HepG2 (cell line): ENCODE measurements around the gene XIAP. TPM values are rescaled to one million over a fixed set of nuclear protein-coding genes. Genes with fewer than 3 reads are reported as not detected.

Experiments used
- ATAC-seq: fragments of 200-7000 bp; cut with Tn5 transposase; 3 replicates; pipeline ENCODE4 v1.9.1; 2020; ENCODE audit warnings: mild to moderate bottlenecking, moderate library complexity
- Bru-seq: library from RNA; stranded (reverse); fragments of 400-500 nt; gene quantifications from one replicate; lab custom pipeline; 2021; lab: Mats Ljungman, UMichigan
- BruChase-seq, 2 experiments: library from RNA; stranded (reverse); fragments of 400-500 nt; gene quantifications; one replicate each; lab custom pipeline; 2021; lab: Mats Ljungman, UMichigan
- BruUV-seq: library from RNA; stranded (reverse); fragments of 400-500 nt; replicated peaks from 2 replicates; lab custom pipeline; 2021; lab: Mats Ljungman, UMichigan
- CTCF ChIA-PET: fragments of 300-600 bp; formaldehyde crosslinking; extraction: SDS; loops from one replicate; lab custom pipeline; 2021; ENCODE audit warnings: low total read pairs, inconsistent platforms, low intra/inter-chr PET ratio; lab: Yijun Ruan, JAX
- POLR2A ChIA-PET: fragments of 350-600 bp; sonication (Branson Sonifier 250); formaldehyde crosslinking; loops from one replicate; lab custom pipeline; 2020; ENCODE audit warnings: antibody characterized with exemption, inconsistent platforms; lab: Yijun Ruan, JAX
- DNase-seq: peaks from one replicate; pipeline ENCODE4 v3.0.0-alpha.2; 2015; ENCODE audit warnings: low spot score
- FAIRE-seq: peaks from 3 replicates; lab custom pipeline; 2011; peaks lifted over from hg19 to GRCh38; lab: Jason Lieb, UNC
- H2AFZ ChIP-seq: one replicate; pipeline ENCODE4 v1.6.1; 2011; ENCODE audit warnings: low read length, inconsistent platforms
- H3K27ac ChIP-seq: fragments of 300-600 bp; 3 replicates; pipeline ENCODE4 v1.8.0; 2011; ENCODE audit warnings: mixed run types, mild to moderate bottlenecking, mixed read lengths, low read length, inconsistent platforms; ENCODE audit not compliant: insufficient read depth; ENCODE audit errors: extremely low read length
- H3K27me3 ChIP-seq, 2 experiments: fragments of 200-600 bp in 1 of 2; 2 replicates in 1 of 2; 3 replicates in 1 of 2; pipeline versions ENCODE4 v1.6.0 to v1.8.0; 2011; ENCODE audit warnings: low read length in 2 of 2, mild to moderate bottlenecking in 2 of 2, moderate library complexity in 2 of 2, inconsistent platforms in 1 of 2; ENCODE audit not compliant: insufficient read depth in 2 of 2, control insufficient read depth in 1 of 2
- H3K36me3 ChIP-seq, 2 experiments: fragments of 200-600 bp in 1 of 2; replicated peaks in 1 of 2; 2 replicates in 1 of 2; 3 replicates in 1 of 2; pipeline versions ENCODE4 v1.5.1 to v1.8.0; 2011; ENCODE audit warnings: low read length in 2 of 2, inconsistent platforms in 1 of 2; ENCODE audit not compliant: insufficient read depth in 2 of 2, control insufficient read depth in 1 of 2
- H3K4me1 ChIP-seq: 2 replicates; pipeline ENCODE4 v1.5.1; 2012; ENCODE audit warnings: low read length, inconsistent platforms; ENCODE audit not compliant: insufficient read depth
- H3K4me2 ChIP-seq: 2 replicates; pipeline ENCODE4 v1.6.0; 2011; ENCODE audit warnings: low read depth, low read length, inconsistent platforms
- H3K4me3 ChIP-seq, 3 experiments: fragments of 200-600 bp in 1 of 3; sonication (generic), shearing (Covaris generic) in 1 of 3; replicated peaks in 1 of 3; 2 replicates each; pipeline ENCODE4 v1.5.1; 2011 to 2016; ENCODE audit warnings: low read length in 3 of 3, inconsistent platforms in 2 of 3, low read depth in 2 of 3, mild to moderate bottlenecking in 2 of 3, control low read depth in 1 of 3, mixed read lengths in 1 of 3; ENCODE audit not compliant: insufficient read depth in 1 of 3
- H3K79me2 ChIP-seq: one replicate; pipeline ENCODE4 v1.6.1; 2011; ENCODE audit warnings: low read length, inconsistent platforms; ENCODE audit not compliant: insufficient read depth
- H3K9ac ChIP-seq: 2 replicates; pipeline ENCODE4 v1.6.0; 2011; ENCODE audit warnings: mild to moderate bottlenecking, low read depth, low read length, inconsistent platforms; ENCODE audit not compliant: insufficient read depth
- H3K9me3 ChIP-seq: 2 replicates; pipeline ENCODE4 v1.5.1; 2012; ENCODE audit warnings: mild to moderate bottlenecking, low read length
- H4K20me1 ChIP-seq: 2 replicates; pipeline ENCODE4 v1.6.0; 2011; ENCODE audit warnings: inconsistent platforms, mild to moderate bottlenecking, low read length, moderate library complexity; ENCODE audit not compliant: insufficient read depth
- HNRNPLL ChIP-seq: fragments of 200-400 bp; formaldehyde crosslinking; IDR thresholded peaks from 2 replicates; pipeline ENCODE4 v1.6.1; 2017; ENCODE audit warnings: mild to moderate bottlenecking, low read depth, low read length; ENCODE audit not compliant: poor library complexity, severe bottlenecking
- HOXA3 ChIP-seq: sonication (generic); formaldehyde crosslinking; IDR thresholded peaks from 2 replicates; pipeline ENCODE4 v1.5.0; 2020; ENCODE audit warnings: missing genetic modification reagents
- HOXA7 ChIP-seq: sonication (generic); formaldehyde crosslinking; IDR thresholded peaks from 2 replicates; pipeline ENCODE4 v1.8.1; 2022; ENCODE audit warnings: mild to moderate bottlenecking, missing genetic modification reagents, moderate library complexity
- MED13 ChIP-seq: sonication (generic); formaldehyde crosslinking; IDR thresholded peaks from 2 replicates; pipeline ENCODE4 v1.5.0; 2020; ENCODE audit warnings: missing genetic modification reagents
- MTA3 ChIP-seq: sonication (generic); formaldehyde crosslinking; IDR thresholded peaks from 2 replicates; pipeline ENCODE4 v1.4.0; 2020; ENCODE audit warnings: missing genetic modification reagents
- MYC ChIP-seq: sonication (generic); formaldehyde crosslinking; IDR thresholded peaks from 2 replicates; pipeline ENCODE4 v1.9.0; 2021; ENCODE audit warnings: missing genetic modification reagents, borderline replicate concordance
- NR2C2 ChIP-seq: sonication (generic); formaldehyde crosslinking; IDR thresholded peaks from 2 replicates; pipeline ENCODE4 v1.4.0; 2020; ENCODE audit warnings: missing genetic modification reagents, mild to moderate bottlenecking, moderate library complexity, borderline replicate concordance
- PATZ1 ChIP-seq: sonication (generic); formaldehyde crosslinking; IDR thresholded peaks from 2 replicates; pipeline ENCODE4 v1.4.0; 2020; ENCODE audit warnings: missing genetic modification reagents
- PHF20 ChIP-seq: sonication (generic); formaldehyde crosslinking; IDR thresholded peaks from 2 replicates; pipeline ENCODE4 v1.5.0; 2020; ENCODE audit warnings: mild to moderate bottlenecking, missing genetic modification reagents
- SIN3A ChIP-seq: IDR thresholded peaks from 2 replicates; pipeline ENCODE4 v1.6.1; 2011; ENCODE audit warnings: low read depth, mild to moderate bottlenecking, control low read depth, low read length, borderline replicate concordance
- ZFYVE20 ChIP-seq: sonication (generic); formaldehyde crosslinking; IDR thresholded peaks from 2 replicates; pipeline ENCODE4 v1.8.0; 2023; ENCODE audit warnings: low read depth, mild to moderate bottlenecking, moderate library complexity, missing genetic modification reagents, borderline replicate concordance
- ZNF674 ChIP-seq: sonication (generic); formaldehyde crosslinking; IDR thresholded peaks from 2 replicates; pipeline ENCODE4 v1.5.0; 2020; ENCODE audit warnings: low read depth, mild to moderate bottlenecking, missing genetic modification reagents
- WGBS: methylation state at CpG from one replicate; pipeline ENCODE4 v1.1.6; 2017; ENCODE audit warnings: low lambda C conversion rate; 5-methylcytosine and 5-hydroxymethylcytosine counted together
- in situ Hi-C: cut with HindIII; loops from 2 replicates; pipeline ENCODE4 v1.10.0; 2017; ENCODE audit warnings: low pct_unique_long_range_greater_than_20kb; ENCODE audit not compliant: extremely low pct_ligation_motif_present
- intact Hi-C: fragments of 100-400 bp; cut with micrococcal nuclease; formaldehyde crosslinking; loops from one replicate; pipeline ENCODE4 v1.10.0; 2022; ENCODE audit not compliant: unreplicated experiment
- long read RNA-seq, 2 experiments: library from RNA in 1 of 2; library from polyadenylated mRNA in 1 of 2; stranded (forward) in 1 of 2; unstranded in 1 of 2; transcript quantifications; one replicate each; pipeline ENCODE4 v2.0.0, GENCODE V29; 2019 to 2022
- polyA minus RNA-seq, 3 experiments: library from RNA; depleted of rRNA, polyadenylated mRNA; stranded (reverse); fragments of >200 nt; gene quantifications; 2 replicates each; pipeline ENCODE4 v1.2.3, GENCODE V29; 2011; ENCODE audit warnings: low replicate concordance in 1 of 3
- polyA plus RNA-seq, 8 experiments: library from polyadenylated mRNA; depleted of rRNA in 3 of 8; stranded (reverse) in 7 of 8; unstranded in 1 of 8; fragments of >200 nt; fragmentation: Illumina TruSeq in 4 of 8; extraction: Trizol in 4 of 8; gene quantifications; 2 replicates each; pipeline versions ENCODE4 v1.2.1 to v1.2.3, GENCODE V29; 2011 to 2016; ENCODE audit warnings: low read depth in 4 of 8, missing spikeins in 1 of 8, mixed read lengths in 1 of 8; ENCODE audit not compliant: insufficient read depth in 1 of 8
- total RNA-seq, 5 experiments: library from RNA; depleted of rRNA; stranded (reverse); fragments of >200 nt; fragmentation: Illumina TruSeq; extraction: Trizol; gene quantifications; 2 replicates each; pipeline ENCODE4 v1.2.3, GENCODE V29; 2016; ENCODE audit warnings: low read depth in 1 of 5
- TF ChIP-seq, protein P1 (sequence below): sonication (generic); formaldehyde crosslinking; conservative IDR thresholded peaks from 2 replicates; pipeline ENCODE4 v1.4.0; 2020; ENCODE audit warnings: missing genetic modification reagents
- TF ChIP-seq, protein P2 (sequence below): IDR thresholded peaks from 2 replicates; pipeline ENCODE4 v1.6.1; 2012; ENCODE audit warnings: inconsistent platforms

Gene XIAP
- total RNA-seq (2016; rRNA removed; fragmentation: Illumina TruSeq; extraction: Trizol) (29.5 and 53.0 TPM in 2 replicates), polyA plus RNA-seq (2011; rRNA removed) (10.1 and 12.9 TPM in 2 replicates), polyA minus RNA-seq (2011; rRNA and poly(A)+ RNA removed; ENCODE audit: low replicate concordance) (8.4 and 14.4 TPM in 2 replicates), Bru-seq, nascent RNA (percentile 77 among the genes with signal in this experiment), BruChase-seq, experiment 1, labeled RNA remaining after a 6-hour chase (percentile 88 among the genes with signal in this experiment), BruChase-seq, experiment 2, labeled RNA remaining after a 2-hour chase (percentile 86 among the genes with signal in this experiment)
- total RNA-seq (2016; cell fraction: cytosol; rRNA removed; fragmentation: Illumina TruSeq; extraction: Trizol; ENCODE audit: low read depth): 6.8 and 12.3 TPM in 2 replicates
- total RNA-seq (2016; cell fraction: insoluble cytoplasmic fraction; rRNA removed; fragmentation: Illumina TruSeq; extraction: Trizol): 28.7 and 48.6 TPM in 2 replicates
- 13.6 and 23.0 TPM in 2 replicates for total RNA-seq (2016; cell fraction: membrane; rRNA removed; fragmentation: Illumina TruSeq; extraction: Trizol)
- total RNA-seq (2016; cell fraction: nucleus; rRNA removed; fragmentation: Illumina TruSeq; extraction: Trizol): 21.6 and 21.7 TPM in 2 replicates
- polyA plus RNA-seq (2011; cell fraction: cytosol; rRNA removed): 5.9 and 6.5 TPM in 2 replicates
- polyA plus RNA-seq (2011; cell fraction: nucleus; rRNA removed): 5.7 and 6.6 TPM in 2 replicates
- 8.7 and 9.1 TPM in 2 replicates for polyA plus RNA-seq (2012)
- polyA plus RNA-seq (2016; cell fraction: cytosol; fragmentation: Illumina TruSeq; extraction: Trizol; ENCODE audit: low read depth): 2.9 and 3.8 TPM in 2 replicates
- 17.7 and 18.6 TPM in 2 replicates for polyA plus RNA-seq (2016; cell fraction: insoluble cytoplasmic fraction; fragmentation: Illumina TruSeq; extraction: Trizol; ENCODE audit: low read depth)
- polyA plus RNA-seq (2016; cell fraction: membrane; fragmentation: Illumina TruSeq; extraction: Trizol; ENCODE audit: low read depth): 3.7 and 4.0 TPM in 2 replicates
- polyA plus RNA-seq (2016; cell fraction: nucleus; fragmentation: Illumina TruSeq; extraction: Trizol; ENCODE audit: insufficient read depth, low read depth): 18.5 and 21.5 TPM in 2 replicates
- polyA minus RNA-seq (2011; cell fraction: cytosol; rRNA and poly(A)+ RNA removed): 13.2 and 19.9 TPM in 2 replicates
- polyA minus RNA-seq (2011; cell fraction: nucleus; rRNA and poly(A)+ RNA removed): 16.2 and 17.1 TPM in 2 replicates
- long read RNA-seq, experiment 1, full-length matches to known transcripts: 2 of 9 reads
- long read RNA-seq, experiment 1, partial matches to known transcripts: 5 of 9 reads
- long read RNA-seq, experiment 1, other reads (novel, unspliced or antisense): 2 of 9 reads
- long read RNA-seq, experiment 2, partial matches to known transcripts: 0 of 15 reads
- long read RNA-seq, experiment 2, other reads (novel, unspliced or antisense): 15 of 15 reads

GRCh38 chrX:123859846-123860838 is at the start of gene XIAP:
Gene XIAP, plus strand, starts transcription at chrX:123860053. Its CDS starts 25,610 bp downstream, at chrX:123885663.
- no peak for FAIRE-seq
- Histone ChIP-seq H3K36me3 (no peaks in the 10 kb centered on the region), H3K4me2 (peak within 1 kb of the TSS; percentile 74), H3K9ac (peak within 1 kb of the TSS; percentile 90), H2AFZ (peak within 1 kb of the TSS; percentile 42), H4K20me1 (no peaks in the 10 kb centered on the region), H3K27ac (peak within 1 kb of the TSS; percentile 96), H3K27me3 (no peaks in the 10 kb centered on the region), H3K4me3 (peak within 1 kb of the TSS; percentile 73 to 76 (median 76)), H3K9me3 (no peaks in the 10 kb centered on the region), H3K4me1 (peaks cover 9% of the 10 kb centered on the region; the same call in 1 of the 2 replicates), H3K79me2 (peaks cover 37% of the 10 kb centered on the region)
- in situ Hi-C loops (no loop called here), intact Hi-C loops (no loop called here)
- ChIA-PET CTCF (no interaction called here), POLR2A (interaction anchor here (0.6 to 2.0 kb wide), 11 partner anchors 10 to 212 kb away, joined by 3 to 11 read pairs (median 3); no protein-coding TSS in a partner anchor)
- WGBS: 2% methylated on average over 6 of the region's 62 CpGs
- no TSS peak for BruUV-seq
- ATAC-seq: peak; percentile 96
- DNase-seq: peak; percentile 82
- TF ChIP-seq HNRNPLL (peak; percentile 41), MTA3 (CRISPR knock-in tag) (no peak), MYC (CRISPR knock-in tag) (peak; percentile 61; the same call in 1 of the 2 replicates), MED13 (no peak), SIN3A (no peak), ZFYVE20 (CRISPR knock-in tag) (no peak), PHF20 (CRISPR knock-in tag) (no peak), HOXA3 (CRISPR knock-in tag) (peak; percentile 61; the same call in 1 of the 2 replicates), HOXA7 (CRISPR knock-in tag) (no peak), PATZ1 (CRISPR knock-in tag) (peak; percentile 70), ZNF674 (CRISPR knock-in tag) (no peak), NR2C2 (CRISPR knock-in tag) (no peak)
- TF ChIP-seq, protein P1, sequence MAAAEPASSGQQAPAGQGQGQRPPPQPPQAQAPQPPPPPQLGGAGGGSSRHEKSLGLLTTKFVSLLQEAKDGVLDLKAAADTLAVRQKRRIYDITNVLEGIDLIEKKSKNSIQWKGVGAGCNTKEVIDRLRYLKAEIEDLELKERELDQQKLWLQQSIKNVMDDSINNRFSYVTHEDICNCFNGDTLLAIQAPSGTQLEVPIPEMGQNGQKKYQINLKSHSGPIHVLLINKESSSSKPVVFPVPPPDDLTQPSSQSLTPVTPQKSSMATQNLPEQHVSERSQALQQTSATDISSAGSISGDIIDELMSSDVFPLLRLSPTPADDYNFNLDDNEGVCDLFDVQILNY: no peak
- TF ChIP-seq, protein P2, sequence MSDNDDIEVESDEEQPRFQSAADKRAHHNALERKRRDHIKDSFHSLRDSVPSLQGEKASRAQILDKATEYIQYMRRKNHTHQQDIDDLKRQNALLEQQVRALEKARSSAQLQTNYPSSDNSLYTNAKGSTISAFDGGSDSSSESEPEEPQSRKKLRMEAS: peak; percentile 34; the same call in 1 of the 2 replicates
